Bronchial epithelial cell (primary cell): Measurements from ENCODE around the gene COL4A1. TPM values are rescaled to one million over a fixed set of nuclear protein-coding genes. Genes with fewer than 3 reads are reported as not detected.

Source experiments
- DNase-seq: peaks from one replicate; pipeline ENCODE4 v3.0.0-alpha.2; 2010; ENCODE audit warnings: low read depth
- FAIRE-seq: peaks from 2 replicates; lab custom pipeline; 2011; peaks lifted over from hg19 to GRCh38; lab: Jason Lieb, UNC
- H3K27me3 ChIP-seq: 2 replicates; pipeline ENCODE4 v1.5.1; 2011; ENCODE audit warnings: low read length; ENCODE audit not compliant: control insufficient read depth, insufficient read depth
- H3K36me3 ChIP-seq: 2 replicates; pipeline ENCODE4 v1.5.1; 2011; ENCODE audit warnings: low read length; ENCODE audit not compliant: control insufficient read depth, insufficient read depth
- H3K4me3 ChIP-seq: 2 replicates; pipeline ENCODE4 v1.5.1; 2011; ENCODE audit warnings: mild to moderate bottlenecking, low read depth, low read length, control low read depth
- CTCF ChIP-seq: IDR thresholded peaks from 2 replicates; pipeline ENCODE4 v1.5.1; 2011; ENCODE audit warnings: mild to moderate bottlenecking, moderate library complexity, low read length, control low read depth, inconsistent platforms; ENCODE audit not compliant: insufficient read depth, severe bottlenecking
- total RNA-seq: library from RNA; depleted of rRNA; stranded (reverse); fragments of >200 nt; gene quantifications from 2 replicates; pipeline ENCODE4 v1.2.1, GENCODE V29; 2014

Gene COL4A1
- total RNA-seq, 1 donor from 2014 or later = 7.4 TPM

- FAIRE-seq = no peak
- Histone ChIP-seq H3K27me3 (no peaks in the 10 kb centered on the region), H3K4me3 (no peak overlapping the region), H3K36me3 (no peaks in the 10 kb centered on the region)
- no peak for TF ChIP-seq CTCF
- DNase-seq = no peak
Measured at GRCh38 chr13:110128546-110128945, 178.4 kb downstream of the COL4A1 start.

GRCh38 chr13:110127986-110128511 lies 178.9 kb downstream of the COL4A1 start:
- Histone ChIP-seq H3K36me3 (no peaks in the 10 kb centered on the region), H3K4me3 (no peak overlapping the region), H3K27me3 (no peaks in the 10 kb centered on the region)
- no peak for TF ChIP-seq CTCF
- no peak for FAIRE-seq
- DNase-seq = no peak

- peak; percentile 97 for DNase-seq
- TF ChIP-seq CTCF = no peak
- no peaks in the 10 kb centered on the region for H3K27me3 ChIP-seq
- no peaks in the 10 kb centered on the region for H3K36me3 ChIP-seq
- FAIRE-seq = peak; percentile 97
- no peak overlapping the region for H3K4me3 ChIP-seq
Measured at GRCh38 chr13:110126391-110126961, 180.5 kb downstream of the COL4A1 start.

GRCh38 chr13:110125613-110126272 lies 181.2 kb downstream of the COL4A1 start:
- no peaks in the 10 kb centered on the region for H3K36me3 ChIP-seq
- FAIRE-seq (no peak), DNase-seq (no peak)
- no peak for TF ChIP-seq CTCF
- H3K4me3 ChIP-seq = no peak overlapping the region
- H3K27me3 ChIP-seq = no peaks in the 10 kb centered on the region

GRCh38 chr13:110125157-110125556 lies 181.8 kb downstream of the COL4A1 start:
- H3K36me3 ChIP-seq = no peaks in the 10 kb centered on the region
- TF ChIP-seq CTCF = no peak
- no peak for DNase-seq
- H3K27me3 ChIP-seq = no peaks in the 10 kb centered on the region
- H3K4me3 ChIP-seq = no peak overlapping the region
- peak; percentile 68 for FAIRE-seq
